ENCODE data around the gene ZBTB5. TPM values are rescaled to one million over a fixed set of nuclear protein-coding genes. Genes with fewer than 3 reads are reported as not detected.

The ZBTB5 gene
- total RNA-seq, 4 donors from 2014 or later, result 9.1 to 15.1 (median 12.8) TPM

- TF ChIP-seq POLR2A (IDR thresholded peaks at IDR 0.05) (no peak), CTCF (IDR thresholded peaks at IDR 0.05) (no peak)
- no peaks in the 10 kb centered on the region for H3K9me3 ChIP-seq
- H3K36me3 ChIP-seq, result no peaks in the 10 kb centered on the region
- DNase-seq, result no peak
- H3K27me3 ChIP-seq, result no peaks in the 10 kb centered on the region
- H3K4me3 ChIP-seq, result no peak overlapping the region
- no peak overlapping the region for H3K27ac ChIP-seq
- H3K4me1 ChIP-seq, result peaks cover 0 to 18% (median 0%) of the 10 kb centered on the region in 4 donors
Measured at GRCh38 chr9:37452611-37453010, 12.6 kb downstream of the ZBTB5 start.

- H3K4me3 ChIP-seq, result no peak overlapping the region
- H3K27ac ChIP-seq, result no peak overlapping the region
- peaks cover 0 to 18% (median 0%) of the 10 kb centered on the region in 4 donors for H3K4me1 ChIP-seq
- H3K9me3 ChIP-seq, result no peaks in the 10 kb centered on the region
- no peak for TF ChIP-seq POLR2A (IDR thresholded peaks at IDR 0.05)
- no peak for TF ChIP-seq CTCF (IDR thresholded peaks at IDR 0.05)
- no peak for DNase-seq
- no peaks in the 10 kb centered on the region for H3K27me3 ChIP-seq
- no peaks in the 10 kb centered on the region for H3K36me3 ChIP-seq
Measured at GRCh38 chr9:37451628-37452027, 13.6 kb downstream of the ZBTB5 start.

GRCh38 chr9:37449862-37450632 is 15.2 kb downstream of the ZBTB5 start:
- H3K27ac ChIP-seq, result no peak overlapping the region
- no peaks in the 10 kb centered on the region for H3K9me3 ChIP-seq
- no peak overlapping the region for H3K4me3 ChIP-seq
- H3K4me1 ChIP-seq, result peaks cover 0 to 26% (median 0%) of the 10 kb centered on the region in 4 donors
- H3K27me3 ChIP-seq, result no peaks in the 10 kb centered on the region
- no peak for TF ChIP-seq CTCF (IDR thresholded peaks at IDR 0.05)
- no peak for TF ChIP-seq POLR2A (IDR thresholded peaks at IDR 0.05)
- no peak for DNase-seq
- H3K36me3 ChIP-seq, result no peaks in the 10 kb centered on the region

- DNase-seq, result no peak
Measured at GRCh38 chr9:37447111-37447510, 18.1 kb downstream of the ZBTB5 start.

GRCh38 chr9:37446401-37446800 is 18.8 kb downstream of the ZBTB5 start:
- Histone ChIP-seq H3K9me3 (no peaks in the 10 kb centered on the region), H3K27ac (no peak overlapping the region)
- no peak for DNase-seq

More at GRCh38 chr9:37447111-37447510, 18.1 kb downstream of the ZBTB5 start:
- H3K4me1 ChIP-seq, result peaks cover 0 to 19% (median 0%) of the 10 kb centered on the region in 4 donors
- no peak for TF ChIP-seq POLR2A (IDR thresholded peaks at IDR 0.05)
- TF ChIP-seq CTCF (IDR thresholded peaks at IDR 0.05), result no peak
- no peaks in the 10 kb centered on the region for H3K9me3 ChIP-seq
- no peaks in the 10 kb centered on the region for H3K27me3 ChIP-seq
- no peak overlapping the region for H3K4me3 ChIP-seq
- no peak overlapping the region for H3K27ac ChIP-seq
- peaks cover 0 to 5% (median 0%) of the 10 kb centered on the region in 3 donors for H3K36me3 ChIP-seq

More at GRCh38 chr9:37446401-37446800, 18.8 kb downstream of the ZBTB5 start:
- Histone ChIP-seq H3K4me1 (peaks cover 0 to 12% (median 0%) of the 10 kb centered on the region in 4 donors), H3K4me3 (no peak overlapping the region), H3K36me3 (peaks cover 0 to 12% (median 0%) of the 10 kb centered on the region in 3 donors), H3K27me3 (no peaks in the 10 kb centered on the region)
- TF ChIP-seq POLR2A (IDR thresholded peaks at IDR 0.05) (no peak), CTCF (IDR thresholded peaks at IDR 0.05) (no peak)

All from Peyer's patch (tissue), 4 donors.